Measurements from ENCODE around the gene TNFRSF6B.

The TNFRSF6B gene

GRCh38 chr20:63746751-63747315, 50.4 kb downstream of the TNFRSF6B start:
- DNase-seq (ENCODE audit: low read depth in 1 of 2, low spot score in 1 of 2) = no peak

- no peak for DNase-seq (ENCODE audit: low read depth in 1 of 2, low spot score in 1 of 2)
Measured at GRCh38 chr20:63747622-63748069, 51.2 kb downstream of the TNFRSF6B start.

Data from stimulated activated CD4-positive, alpha-beta T cell treated with anti-CD3 and anti-CD28 coated beads, Interleukin-15, amount 100 ng/mL, for 1 hour (primary cell).